HepG2 (cell line): ENCODE results near the gene PLXND1. TPM values are rescaled to one million over a fixed set of nuclear protein-coding genes. Genes with fewer than 3 reads are reported as not detected.

ENCODE experiments used
- ATAC-seq: fragments of 200-7000 bp; cut with Tn5 transposase; 3 replicates; pipeline ENCODE4 v1.9.1; 2020; ENCODE audit warnings: mild to moderate bottlenecking, moderate library complexity
- BruUV-seq: library from RNA; stranded (reverse); fragments of 400-500 nt; replicated peaks from 2 replicates; lab custom pipeline; 2021; lab: Mats Ljungman, UMichigan
- CTCF ChIA-PET: fragments of 300-600 bp; formaldehyde crosslinking; extraction: SDS; loops from one replicate; lab custom pipeline; 2021; ENCODE audit warnings: low total read pairs, inconsistent platforms, low intra/inter-chr PET ratio; lab: Yijun Ruan, JAX
- POLR2A ChIA-PET: fragments of 350-600 bp; sonication (Branson Sonifier 250); formaldehyde crosslinking; loops from one replicate; lab custom pipeline; 2020; ENCODE audit warnings: antibody characterized with exemption, inconsistent platforms; lab: Yijun Ruan, JAX
- DNase-seq: peaks from one replicate; pipeline ENCODE4 v3.0.0-alpha.2; 2015; ENCODE audit warnings: low spot score
- FAIRE-seq: peaks from 3 replicates; lab custom pipeline; 2011; peaks lifted over from hg19 to GRCh38; lab: Jason Lieb, UNC
- H2AFZ ChIP-seq: one replicate; pipeline ENCODE4 v1.6.1; 2011; ENCODE audit warnings: low read length, inconsistent platforms
- H3K27ac ChIP-seq: fragments of 300-600 bp; 3 replicates; pipeline ENCODE4 v1.8.0; 2011; ENCODE audit warnings: mixed run types, mild to moderate bottlenecking, mixed read lengths, low read length, inconsistent platforms; ENCODE audit not compliant: insufficient read depth; ENCODE audit errors: extremely low read length
- H3K27me3 ChIP-seq, 2 experiments: fragments of 200-600 bp in 1 of 2; 2 replicates in 1 of 2; 3 replicates in 1 of 2; pipeline versions ENCODE4 v1.6.0 to v1.8.0; 2011; ENCODE audit warnings: low read length in 2 of 2, mild to moderate bottlenecking in 2 of 2, moderate library complexity in 2 of 2, inconsistent platforms in 1 of 2; ENCODE audit not compliant: insufficient read depth in 2 of 2, control insufficient read depth in 1 of 2
- H3K36me3 ChIP-seq, 2 experiments: fragments of 200-600 bp in 1 of 2; replicated peaks in 1 of 2; 2 replicates in 1 of 2; 3 replicates in 1 of 2; pipeline versions ENCODE4 v1.5.1 to v1.8.0; 2011; ENCODE audit warnings: low read length in 2 of 2, inconsistent platforms in 1 of 2; ENCODE audit not compliant: insufficient read depth in 2 of 2, control insufficient read depth in 1 of 2
- H3K4me1 ChIP-seq: 2 replicates; pipeline ENCODE4 v1.5.1; 2012; ENCODE audit warnings: low read length, inconsistent platforms; ENCODE audit not compliant: insufficient read depth
- H3K4me2 ChIP-seq: 2 replicates; pipeline ENCODE4 v1.6.0; 2011; ENCODE audit warnings: low read depth, low read length, inconsistent platforms
- H3K4me3 ChIP-seq, 3 experiments: fragments of 200-600 bp in 1 of 3; sonication (generic), shearing (Covaris generic) in 1 of 3; replicated peaks in 1 of 3; 2 replicates each; pipeline ENCODE4 v1.5.1; 2011 to 2016; ENCODE audit warnings: low read length in 3 of 3, inconsistent platforms in 2 of 3, low read depth in 2 of 3, mild to moderate bottlenecking in 2 of 3, control low read depth in 1 of 3, mixed read lengths in 1 of 3; ENCODE audit not compliant: insufficient read depth in 1 of 3
- H3K79me2 ChIP-seq: one replicate; pipeline ENCODE4 v1.6.1; 2011; ENCODE audit warnings: low read length, inconsistent platforms; ENCODE audit not compliant: insufficient read depth
- H3K9ac ChIP-seq: 2 replicates; pipeline ENCODE4 v1.6.0; 2011; ENCODE audit warnings: mild to moderate bottlenecking, low read depth, low read length, inconsistent platforms; ENCODE audit not compliant: insufficient read depth
- H3K9me3 ChIP-seq: 2 replicates; pipeline ENCODE4 v1.5.1; 2012; ENCODE audit warnings: mild to moderate bottlenecking, low read length
- H4K20me1 ChIP-seq: 2 replicates; pipeline ENCODE4 v1.6.0; 2011; ENCODE audit warnings: inconsistent platforms, mild to moderate bottlenecking, low read length, moderate library complexity; ENCODE audit not compliant: insufficient read depth
- ARNTL ChIP-seq: sonication (generic); formaldehyde crosslinking; IDR thresholded peaks from 2 replicates; pipeline ENCODE4 v1.4.0; 2020; ENCODE audit warnings: mild to moderate bottlenecking, missing genetic modification reagents
- FIP1L1 ChIP-seq: fragments of 200-400 bp; formaldehyde crosslinking; IDR thresholded peaks from 2 replicates; pipeline ENCODE4 v1.6.1; 2018; ENCODE audit warnings: low read depth, mild to moderate bottlenecking, low read length, moderate library complexity, borderline replicate concordance; ENCODE audit not compliant: insufficient read depth
- KLF13 ChIP-seq: sonication (generic); formaldehyde crosslinking; IDR thresholded peaks from 2 replicates; pipeline ENCODE4 v1.4.0; 2020; ENCODE audit warnings: mild to moderate bottlenecking, missing genetic modification reagents
- KMT2A ChIP-seq: sonication (generic); formaldehyde crosslinking; IDR thresholded peaks from 2 replicates; pipeline ENCODE4 v1.4.0; 2020; ENCODE audit warnings: missing genetic modification reagents
- MIXL1 ChIP-seq: IDR thresholded peaks from 2 replicates; pipeline ENCODE4 v1.6.1; 2016
- RBM39 ChIP-seq: fragments of 200-400 bp; formaldehyde crosslinking; IDR thresholded peaks from one replicate; pipeline ENCODE4 v1.6.1; 2018; ENCODE audit warnings: antibody characterized with exemption, mild to moderate bottlenecking, low read depth, low read length; ENCODE audit not compliant: poor library complexity, severe bottlenecking
- RFXANK ChIP-seq: IDR thresholded peaks from 2 replicates; pipeline ENCODE4 v1.6.1; 2016
- SPEN ChIP-seq: sonication (generic); formaldehyde crosslinking; IDR thresholded peaks from 2 replicates; pipeline ENCODE4 v1.5.1; 2020; ENCODE audit warnings: low read depth, mild to moderate bottlenecking, missing genetic modification reagents
- ZNF121 ChIP-seq: sonication (generic); formaldehyde crosslinking; IDR thresholded peaks from 2 replicates; pipeline ENCODE4 v1.5.0; 2020; ENCODE audit warnings: mild to moderate bottlenecking, missing genetic modification reagents
- ZNF24 ChIP-seq: fragments of 450-650 bp; IDR thresholded peaks from 2 replicates; pipeline ENCODE4 v1.6.1; 2017; ENCODE audit warnings: antibody characterized with exemption, mild to moderate bottlenecking
- ZNF292 ChIP-seq: sonication (generic); formaldehyde crosslinking; IDR thresholded peaks from 2 replicates; pipeline ENCODE4 v1.8.1; 2022; ENCODE audit warnings: mild to moderate bottlenecking, low read depth, missing genetic modification reagents, borderline replicate concordance
- ZNF484 ChIP-seq: sonication (generic); formaldehyde crosslinking; IDR thresholded peaks from 2 replicates; pipeline ENCODE4 v1.5.1; 2020; ENCODE audit warnings: mild to moderate bottlenecking, low read depth, missing genetic modification reagents, borderline replicate concordance
- ZNF562 ChIP-seq: sonication (generic); formaldehyde crosslinking; IDR thresholded peaks from 2 replicates; pipeline ENCODE4 v1.8.0; 2022; ENCODE audit warnings: missing genetic modification reagents, borderline replicate concordance
- ZNF569 ChIP-seq: sonication (generic); formaldehyde crosslinking; IDR thresholded peaks from 2 replicates; pipeline ENCODE4 v1.5.0; 2020; ENCODE audit warnings: mild to moderate bottlenecking, missing genetic modification reagents, moderate library complexity, borderline replicate concordance
- ZSCAN29 ChIP-seq: sonication (generic); formaldehyde crosslinking; conservative IDR thresholded peaks from 2 replicates; pipeline ENCODE4 v1.4.0; 2020; ENCODE audit warnings: mild to moderate bottlenecking, missing genetic modification reagents
- WGBS: methylation state at CpG from one replicate; pipeline ENCODE4 v1.1.6; 2017; ENCODE audit warnings: low lambda C conversion rate; 5-methylcytosine and 5-hydroxymethylcytosine counted together
- in situ Hi-C: cut with HindIII; loops from 2 replicates; pipeline ENCODE4 v1.10.0; 2017; ENCODE audit warnings: low pct_unique_long_range_greater_than_20kb; ENCODE audit not compliant: extremely low pct_ligation_motif_present
- intact Hi-C: fragments of 100-400 bp; cut with micrococcal nuclease; formaldehyde crosslinking; loops from one replicate; pipeline ENCODE4 v1.10.0; 2022; ENCODE audit not compliant: unreplicated experiment
- polyA plus RNA-seq, 8 experiments: library from polyadenylated mRNA; depleted of rRNA in 3 of 8; stranded (reverse) in 7 of 8; unstranded in 1 of 8; fragments of >200 nt; fragmentation: Illumina TruSeq in 4 of 8; extraction: Trizol in 4 of 8; gene quantifications; 2 replicates each; pipeline versions ENCODE4 v1.2.1 to v1.2.3, GENCODE V29; 2011 to 2016; ENCODE audit warnings: low read depth in 4 of 8, missing spikeins in 1 of 8, mixed read lengths in 1 of 8; ENCODE audit not compliant: insufficient read depth in 1 of 8
- total RNA-seq, 5 experiments: library from RNA; depleted of rRNA; stranded (reverse); fragments of >200 nt; fragmentation: Illumina TruSeq; extraction: Trizol; gene quantifications; 2 replicates each; pipeline ENCODE4 v1.2.3, GENCODE V29; 2016; ENCODE audit warnings: low read depth in 1 of 5
- TF ChIP-seq, protein P1 (sequence below): IDR thresholded peaks from 2 replicates; pipeline ENCODE4 v1.6.1; 2018; ENCODE audit warnings: missing genetic modification reagents, mild to moderate bottlenecking, missing compliant biosample characterization
- TF ChIP-seq, protein P2 (sequence below): sonication (generic); formaldehyde crosslinking; IDR thresholded peaks from 2 replicates; pipeline ENCODE4 v1.4.0; 2020; ENCODE audit warnings: low read depth, mild to moderate bottlenecking, missing genetic modification reagents
- TF ChIP-seq, protein P3 (sequence below): sonication (generic); formaldehyde crosslinking; IDR thresholded peaks from 2 replicates; pipeline ENCODE4 v1.4.0; 2020; ENCODE audit warnings: missing genetic modification reagents, borderline replicate concordance
- TF ChIP-seq, protein P4 (sequence below): sonication (generic); formaldehyde crosslinking; IDR thresholded peaks from 2 replicates; pipeline ENCODE4 v1.5.1; 2020; ENCODE audit warnings: missing genetic modification reagents, mild to moderate bottlenecking, borderline replicate concordance

Gene PLXND1
- total and polyA plus RNA-seq, 2 of the 13 experiments (the other 11 are each of a cell fraction or from before 2014, with no cell fraction given): 15.9 to 42.0 TPM

DNA sequence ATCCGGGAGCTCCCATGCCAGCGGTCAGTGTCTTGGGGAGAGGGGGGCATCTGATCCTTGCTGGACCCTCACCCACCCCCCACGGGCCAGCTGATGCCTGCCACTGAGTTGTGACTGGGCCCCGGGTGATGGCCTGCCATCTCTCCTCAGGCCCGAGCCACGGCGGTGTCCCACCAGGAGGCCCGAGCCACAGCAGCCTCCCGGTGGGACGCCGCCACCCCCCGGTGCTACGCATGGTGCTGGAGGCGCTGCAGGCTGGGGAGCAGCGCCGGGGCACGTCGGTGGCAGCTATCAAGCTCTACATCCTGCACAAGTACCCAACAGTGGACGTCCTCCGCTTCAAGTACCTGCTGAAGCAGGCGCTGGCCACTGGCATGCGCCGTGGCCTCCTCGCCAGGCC lies 59.2 kb downstream of the PLXND1 start:
- FAIRE-seq (no peak), DNase-seq (no peak), ATAC-seq (no peak)
- no TSS peak for BruUV-seq
- H3K36me3 ChIP-seq: no peaks in the 10 kb centered on the region
- ChIA-PET CTCF (no interaction called here), POLR2A (interaction anchor here (1.4 kb wide), 1 partner anchor 12 kb away, joined by 6 read pairs; no protein-coding TSS in a partner anchor)
- peaks cover 0 to 8% of the 10 kb centered on the region in 2 experiments; a peak in 1 of 5 replicates for H3K27me3 ChIP-seq
- H3K27ac ChIP-seq: no peak overlapping the region
- H3K4me3 ChIP-seq: no peak overlapping the region
- TF ChIP-seq ZNF484 (CRISPR knock-in tag) (no peak), RFXANK (no peak), ZNF24 (no peak), FIP1L1 (no peak), ZNF562 (CRISPR knock-in tag) (no peak), KMT2A (no peak), KLF13 (CRISPR knock-in tag) (no peak), RBM39 (no peak), ZNF569 (CRISPR knock-in tag) (no peak), MIXL1 (no peak), ZNF292 (CRISPR knock-in tag) (no peak), ZSCAN29 (no peak), ZNF121 (CRISPR knock-in tag) (no peak), SPEN (no peak), ARNTL (CRISPR knock-in tag) (no peak)
- TF ChIP-seq, protein P1, sequence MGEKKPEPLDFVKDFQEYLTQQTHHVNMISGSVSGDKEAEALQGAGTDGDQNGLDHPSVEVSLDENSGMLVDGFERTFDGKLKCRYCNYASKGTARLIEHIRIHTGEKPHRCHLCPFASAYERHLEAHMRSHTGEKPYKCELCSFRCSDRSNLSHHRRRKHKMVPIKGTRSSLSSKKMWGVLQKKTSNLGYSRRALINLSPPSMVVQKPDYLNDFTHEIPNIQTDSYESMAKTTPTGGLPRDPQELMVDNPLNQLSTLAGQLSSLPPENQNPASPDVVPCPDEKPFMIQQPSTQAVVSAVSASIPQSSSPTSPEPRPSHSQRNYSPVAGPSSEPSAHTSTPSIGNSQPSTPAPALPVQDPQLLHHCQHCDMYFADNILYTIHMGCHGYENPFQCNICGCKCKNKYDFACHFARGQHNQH (CRISPR knock-in tag): no peak
- TF ChIP-seq, protein P2, sequence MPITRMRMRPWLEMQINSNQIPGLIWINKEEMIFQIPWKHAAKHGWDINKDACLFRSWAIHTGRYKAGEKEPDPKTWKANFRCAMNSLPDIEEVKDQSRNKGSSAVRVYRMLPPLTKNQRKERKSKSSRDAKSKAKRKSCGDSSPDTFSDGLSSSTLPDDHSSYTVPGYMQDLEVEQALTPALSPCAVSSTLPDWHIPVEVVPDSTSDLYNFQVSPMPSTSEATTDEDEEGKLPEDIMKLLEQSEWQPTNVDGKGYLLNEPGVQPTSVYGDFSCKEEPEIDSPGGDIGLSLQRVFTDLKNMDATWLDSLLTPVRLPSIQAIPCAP: no peak
- TF ChIP-seq, protein P3, sequence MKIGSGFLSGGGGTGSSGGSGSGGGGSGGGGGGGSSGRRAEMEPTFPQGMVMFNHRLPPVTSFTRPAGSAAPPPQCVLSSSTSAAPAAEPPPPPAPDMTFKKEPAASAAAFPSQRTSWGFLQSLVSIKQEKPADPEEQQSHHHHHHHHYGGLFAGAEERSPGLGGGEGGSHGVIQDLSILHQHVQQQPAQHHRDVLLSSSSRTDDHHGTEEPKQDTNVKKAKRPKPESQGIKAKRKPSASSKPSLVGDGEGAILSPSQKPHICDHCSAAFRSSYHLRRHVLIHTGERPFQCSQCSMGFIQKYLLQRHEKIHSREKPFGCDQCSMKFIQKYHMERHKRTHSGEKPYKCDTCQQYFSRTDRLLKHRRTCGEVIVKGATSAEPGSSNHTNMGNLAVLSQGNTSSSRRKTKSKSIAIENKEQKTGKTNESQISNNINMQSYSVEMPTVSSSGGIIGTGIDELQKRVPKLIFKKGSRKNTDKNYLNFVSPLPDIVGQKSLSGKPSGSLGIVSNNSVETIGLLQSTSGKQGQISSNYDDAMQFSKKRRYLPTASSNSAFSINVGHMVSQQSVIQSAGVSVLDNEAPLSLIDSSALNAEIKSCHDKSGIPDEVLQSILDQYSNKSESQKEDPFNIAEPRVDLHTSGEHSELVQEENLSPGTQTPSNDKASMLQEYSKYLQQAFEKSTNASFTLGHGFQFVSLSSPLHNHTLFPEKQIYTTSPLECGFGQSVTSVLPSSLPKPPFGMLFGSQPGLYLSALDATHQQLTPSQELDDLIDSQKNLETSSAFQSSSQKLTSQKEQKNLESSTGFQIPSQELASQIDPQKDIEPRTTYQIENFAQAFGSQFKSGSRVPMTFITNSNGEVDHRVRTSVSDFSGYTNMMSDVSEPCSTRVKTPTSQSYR (CRISPR knock-in tag): no peak
- TF ChIP-seq, protein P4, sequence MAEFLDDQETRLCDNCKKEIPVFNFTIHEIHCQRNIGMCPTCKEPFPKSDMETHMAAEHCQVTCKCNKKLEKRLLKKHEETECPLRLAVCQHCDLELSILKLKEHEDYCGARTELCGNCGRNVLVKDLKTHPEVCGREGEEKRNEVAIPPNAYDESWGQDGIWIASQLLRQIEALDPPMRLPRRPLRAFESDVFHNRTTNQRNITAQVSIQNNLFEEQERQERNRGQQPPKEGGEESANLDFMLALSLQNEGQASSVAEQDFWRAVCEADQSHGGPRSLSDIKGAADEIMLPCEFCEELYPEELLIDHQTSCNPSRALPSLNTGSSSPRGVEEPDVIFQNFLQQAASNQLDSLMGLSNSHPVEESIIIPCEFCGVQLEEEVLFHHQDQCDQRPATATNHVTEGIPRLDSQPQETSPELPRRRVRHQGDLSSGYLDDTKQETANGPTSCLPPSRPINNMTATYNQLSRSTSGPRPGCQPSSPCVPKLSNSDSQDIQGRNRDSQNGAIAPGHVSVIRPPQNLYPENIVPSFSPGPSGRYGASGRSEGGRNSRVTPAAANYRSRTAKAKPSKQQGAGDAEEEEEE: no peak
- no peak overlapping the region for H3K9ac ChIP-seq
- in situ Hi-C loops (no loop called here), intact Hi-C loops (no loop called here)
- 96% methylated on average over 2 of the region's 24 CpGs for WGBS
- no peaks in the 10 kb centered on the region for H3K9me3 ChIP-seq
- H4K20me1 ChIP-seq: no peaks in the 10 kb centered on the region
- no peak overlapping the region for H2AFZ ChIP-seq
- H3K4me2 ChIP-seq: no peak overlapping the region
- H3K79me2 ChIP-seq: no peaks in the 10 kb centered on the region
- H3K4me1 ChIP-seq: peaks cover 42% of the 10 kb centered on the region
